IMR-90 (cell line): ENCODE results near the gene TMEM63A. TPM values are rescaled to one million over a fixed set of nuclear protein-coding genes. Genes with fewer than 3 reads are reported as not detected.

Source experiments
- ATAC-seq: fragments of 200-7000 bp; cut with Tn5 transposase; 2 replicates; pipeline ENCODE4 v1.9.1; 2020; ENCODE audit warnings: low read depth, mild to moderate bottlenecking, moderate library complexity
- BruUV-seq: library from RNA; stranded (reverse); fragments of 400-500 nt; replicated peaks from 2 replicates; lab custom pipeline; 2021; lab: Mats Ljungman, UMichigan
- CTCF ChIA-PET: fragments of 300-600 bp; formaldehyde crosslinking; extraction: SDS; loops from one replicate; lab custom pipeline; 2021; ENCODE audit warnings: antibody characterized with exemption; lab: Yijun Ruan, JAX
- POLR2A ChIA-PET: fragments of 300-600 bp; sonication (Branson Sonifier 250); formaldehyde crosslinking; loops from one replicate; lab custom pipeline; 2022; ENCODE audit warnings: antibody characterized with exemption; ENCODE audit not compliant: unreplicated experiment; lab: Charles Lee
- DNase-seq: peaks from one replicate; pipeline ENCODE4 v3.0.0; 2013
- H2AFZ ChIP-seq: replicated peaks from 2 replicates; pipeline ENCODE3; 2013; ENCODE audit warnings: low read length, mild to moderate bottlenecking; ENCODE audit not compliant: poor library complexity
- H2AK5ac ChIP-seq: 2 replicates; pipeline ENCODE4 v1.6.1; 2013; ENCODE audit warnings: low read depth, low read length, inconsistent platforms
- H2AK9ac ChIP-seq: replicated peaks from 2 replicates; pipeline ENCODE3; 2013; ENCODE audit warnings: mild to moderate bottlenecking, low read depth, low read length, moderate library complexity; ENCODE audit not compliant: poor library complexity
- H2BK120ac ChIP-seq: 2 replicates; pipeline ENCODE4 v1.6.1; 2013; ENCODE audit warnings: low read depth, low read length, inconsistent platforms
- H2BK15ac ChIP-seq: 3 replicates; pipeline ENCODE4 v1.6.1; 2013; ENCODE audit warnings: low read depth, low read length, inconsistent platforms
- H2BK20ac ChIP-seq: 2 replicates; pipeline ENCODE4 v1.6.1; 2013; ENCODE audit warnings: low read depth, mild to moderate bottlenecking, inconsistent platforms, low read length, moderate library complexity
- H2BK5ac ChIP-seq: 2 replicates; pipeline ENCODE4 v1.6.1; 2013; ENCODE audit warnings: mild to moderate bottlenecking, low read depth, low read length, inconsistent platforms; ENCODE audit not compliant: poor library complexity, severe bottlenecking
- H3K14ac ChIP-seq: replicated peaks from 2 replicates; pipeline ENCODE4 v1.6.1; 2013; ENCODE audit warnings: low read depth, low read length, inconsistent platforms
- H3K18ac ChIP-seq: 2 replicates; pipeline ENCODE4 v1.6.1; 2013; ENCODE audit warnings: low read depth, low read length, control low read depth
- H3K23ac ChIP-seq: 2 replicates; pipeline ENCODE4 v1.6.1; 2013; ENCODE audit warnings: low read depth, low read length, inconsistent platforms
- H3K27ac ChIP-seq: 2 replicates; pipeline ENCODE4 v1.5.1; 2013; ENCODE audit warnings: mild to moderate bottlenecking, control low read depth, low read length; ENCODE audit not compliant: insufficient read depth
- H3K27me3 ChIP-seq: 2 replicates; pipeline ENCODE4 v1.6.1; 2013; ENCODE audit warnings: low read length; ENCODE audit not compliant: control insufficient read depth, insufficient read depth
- H3K36me3 ChIP-seq: 2 replicates; pipeline ENCODE4 v1.6.1; 2013; ENCODE audit warnings: low read length, mixed read lengths; ENCODE audit not compliant: control insufficient read depth, insufficient read depth
- H3K4ac ChIP-seq: 2 replicates; pipeline ENCODE4 v1.6.1; 2013; ENCODE audit warnings: low read depth, low read length, inconsistent platforms
- H3K4me1 ChIP-seq: 2 replicates; pipeline ENCODE4 v1.6.1; 2013; ENCODE audit warnings: low read length, mixed read lengths; ENCODE audit not compliant: control insufficient read depth, insufficient read depth
- H3K4me2 ChIP-seq: 2 replicates; pipeline ENCODE4 v1.6.1; 2013; ENCODE audit warnings: low read depth, mild to moderate bottlenecking, control low read depth, low read length, moderate library complexity
- H3K4me3 ChIP-seq: 2 replicates; pipeline ENCODE4 v1.5.1; 2013; ENCODE audit warnings: low read depth, mild to moderate bottlenecking, control low read depth, low read length, moderate library complexity; ENCODE audit not compliant: insufficient read depth
- H3K56ac ChIP-seq: 2 replicates; pipeline ENCODE4 v1.6.1; 2013; ENCODE audit warnings: low read length, inconsistent platforms; ENCODE audit not compliant: insufficient read depth; ENCODE audit errors: extremely low read depth
- H3K79me1 ChIP-seq, 2 experiments: 2 replicates each; pipeline ENCODE4 v1.6.1; 2013; ENCODE audit warnings: low read length in 2 of 2, inconsistent platforms in 1 of 2, low read depth in 1 of 2
- H3K9ac ChIP-seq: 2 replicates; pipeline ENCODE4 v1.6.1; 2013; ENCODE audit warnings: low read depth, low read length, control low read depth
- H3K9me1 ChIP-seq: 2 replicates; pipeline ENCODE4 v1.6.1; 2013; ENCODE audit warnings: low read length, inconsistent platforms; ENCODE audit not compliant: insufficient read depth
- H3K9me3 ChIP-seq: 2 replicates; pipeline ENCODE4 v1.6.1; 2013; ENCODE audit warnings: low read length; ENCODE audit not compliant: control insufficient read depth, insufficient read depth
- H4K20me1 ChIP-seq: 2 replicates; pipeline ENCODE4 v1.6.1; 2013; ENCODE audit warnings: low read length, inconsistent platforms; ENCODE audit not compliant: insufficient read depth
- H4K5ac ChIP-seq: 2 replicates; pipeline ENCODE4 v1.6.1; 2013; ENCODE audit warnings: mild to moderate bottlenecking, low read depth, low read length, control low read depth
- H4K8ac ChIP-seq, 2 experiments: 2 replicates each; pipeline ENCODE4 v1.6.1; 2013; ENCODE audit warnings: low read depth in 2 of 2, low read length in 2 of 2, control low read depth in 1 of 2, inconsistent platforms in 1 of 2
- H4K91ac ChIP-seq: 2 replicates; pipeline ENCODE4 v1.6.1; 2013; ENCODE audit warnings: low read depth, low read length, inconsistent platforms; ENCODE audit not compliant: insufficient read depth
- BHLHE40 ChIP-seq: fragments of 150-350 bp; IDR thresholded peaks from 2 replicates; pipeline ENCODE4 v1.6.1; 2016; ENCODE audit warnings: mild to moderate bottlenecking, low read depth, low read length
- CHD1 ChIP-seq: IDR thresholded peaks from 2 replicates; pipeline ENCODE4 v1.6.1; 2012; ENCODE audit warnings: low read depth, low read length, improper control_type of control experiment
- ELK1 ChIP-seq: fragments of 150-350 bp; IDR thresholded peaks from 2 replicates; pipeline ENCODE4 v1.6.1; 2016; ENCODE audit warnings: low read depth, mild to moderate bottlenecking, low read length, moderate library complexity, borderline replicate concordance
- MAFK ChIP-seq: IDR thresholded peaks from 2 replicates; pipeline ENCODE4 v1.6.1; 2012; ENCODE audit warnings: low read depth, low read length, improper control_type of control experiment
- RAD21 ChIP-seq: IDR thresholded peaks from 2 replicates; pipeline ENCODE4 v1.6.1; 2012; ENCODE audit warnings: low read length, improper control_type of control experiment
- RFX5 ChIP-seq: IDR thresholded peaks from 2 replicates; pipeline ENCODE4 v1.8.0; 2012; ENCODE audit warnings: low read depth, mild to moderate bottlenecking, low read length, moderate library complexity
- SMC3 ChIP-seq: fragments of 150-350 bp; IDR thresholded peaks from 2 replicates; pipeline ENCODE4 v1.6.1; 2016; ENCODE audit warnings: low read depth, mild to moderate bottlenecking, antibody characterized with exemption, low read length, moderate library complexity
- WGBS, 2 experiments: methylation state at CpG; one replicate each; pipeline versions ENCODE4 v1.1.5 to v1.1.7; 2013; ENCODE audit warnings: missing lambda C conversion rate in 2 of 2; ENCODE audit not compliant: insufficient read length in 1 of 2; ENCODE audit errors: extremely low coverage in 2 of 2; 5-methylcytosine and 5-hydroxymethylcytosine counted together
- dilution Hi-C: fragments of 300-500 bp; cut with HindIII; formaldehyde crosslinking; loops from one replicate; pipeline ENCODE4 v1.14.3; 2018; ENCODE audit warnings: low sequenced_read_pairs; ENCODE audit not compliant: unreplicated experiment
- in situ Hi-C: fragments of 300-500 bp; cut with MboI; formaldehyde crosslinking; loops from 3 replicates; pipeline ENCODE4 v1.14.3; 2019; ENCODE audit warnings: low sequenced_read_pairs, inconsistent platforms, mixed read lengths
- intact Hi-C: fragments of 100-400 bp; cut with micrococcal nuclease; formaldehyde crosslinking; loops from 2 replicates; pipeline ENCODE4 v1.10.0; 2022
- polyA plus RNA-seq, 3 experiments: library from polyadenylated mRNA; depleted of rRNA; stranded (reverse); fragments of >200 nt; gene quantifications; 2 replicates each; pipeline ENCODE4 v1.2.3, GENCODE V29; 2012; ENCODE audit warnings: low replicate concordance in 1 of 3
- total RNA-seq: library from RNA; depleted of rRNA; stranded (reverse); fragments of >200 nt; gene quantifications from 2 replicates; pipeline ENCODE4 v1.2.3, GENCODE V29; 2012

The TMEM63A gene
- total and polyA plus RNA-seq, 2 of the 4 experiments (the other 2 are of a cell fraction) = 4.7 to 23.3 TPM

- no peak for TF ChIP-seq RFX5
- TF ChIP-seq RAD21 = no peak
- no peak for TF ChIP-seq BHLHE40
- no peak for TF ChIP-seq ELK1
- TF ChIP-seq CHD1 = no peak
- no peak for TF ChIP-seq SMC3
- no peak for TF ChIP-seq MAFK
- no peak overlapping the region for H3K4ac ChIP-seq
- H2AK5ac ChIP-seq = no peak overlapping the region
- no peak overlapping the region for H2AK9ac ChIP-seq
- H3K14ac ChIP-seq = no peak overlapping the region
- ChIA-PET CTCF (no interaction called here), POLR2A (no interaction called here)
- H3K4me1 ChIP-seq = peaks cover 2% of the 10 kb centered on the region; the same call in 1 of the 2 replicates
- no TSS peak for BruUV-seq
- WGBS, 2 experiments = 72% methylated on average over 2 of the region's 6 CpGs; no CpG with 5 or more reads in 1 of the 2 experiments
- dilution Hi-C loops (no loop called here), intact Hi-C loops (no loop called here), in situ Hi-C loops (no loop called here)
- H3K4me3 ChIP-seq = no peak overlapping the region
- no peak overlapping the region for H4K8ac ChIP-seq
- H3K27me3 ChIP-seq = no peaks in the 10 kb centered on the region
- 0 out of 4 replicates have a peak, but pooled peaks cover 0 to 2% of the 10 kb centered on the region in 2 experiments for H3K79me1 ChIP-seq
- H3K27ac ChIP-seq = no peak overlapping the region
- no peak overlapping the region for H2AFZ ChIP-seq
- H3K9me1 ChIP-seq = 0 out of 2 replicates have a peak, but pooled peaks cover 5% of the 10 kb centered on the region
- H3K18ac ChIP-seq = no peak overlapping the region
- H3K9ac ChIP-seq = no peak overlapping the region
- H2BK15ac ChIP-seq = no peak overlapping the region
- DNase-seq (no peak), ATAC-seq (no peak)
- H3K36me3 ChIP-seq = peaks cover 4% of the 10 kb centered on the region
- no peak overlapping the region for H3K4me2 ChIP-seq
- no peak overlapping the region for H4K91ac ChIP-seq
- H2BK120ac ChIP-seq = no peak overlapping the region
- H3K9me3 ChIP-seq = no peaks in the 10 kb centered on the region
- H4K5ac ChIP-seq = no peak overlapping the region
- H3K56ac ChIP-seq = no peak overlapping the region
- no peaks in the 10 kb centered on the region; the same call in 1 of the 2 replicates for H4K20me1 ChIP-seq
- H2BK5ac ChIP-seq = no peak overlapping the region
- no peak overlapping the region for H2BK20ac ChIP-seq
- no peak overlapping the region for H3K23ac ChIP-seq
Observed at GRCh38 chr1:225825078-225825477, 57.1 kb downstream of the TMEM63A start.
